KMS-11 (cell line): ENCODE measurements around the gene RBM34.

ENCODE experiments used
- H2AFZ ChIP-seq: fragments of 200-600 bp; sonication (generic); 2 replicates; pipeline ENCODE4 v1.6.1; 2016; ENCODE audit warnings: antibody characterized with exemption, mixed run types, low read depth
- H3K27ac ChIP-seq: fragments of 200-600 bp; sonication (generic); 2 replicates; pipeline ENCODE4 v1.6.1; 2016; ENCODE audit warnings: mild to moderate bottlenecking, mixed run types
- H3K27me3 ChIP-seq: fragments of 200-600 bp; sonication (generic); 2 replicates; pipeline ENCODE4 v1.6.1; 2017; ENCODE audit warnings: mild to moderate bottlenecking, low read depth, mixed run types, moderate library complexity; ENCODE audit not compliant: insufficient read depth
- H3K36me3 ChIP-seq: fragments of 200-600 bp; sonication (generic); 2 replicates; pipeline ENCODE4 v1.6.1; 2017; ENCODE audit warnings: mild to moderate bottlenecking, mixed run types; ENCODE audit not compliant: insufficient read depth
- H3K4me1 ChIP-seq: fragments of 200-600 bp; sonication (generic); 2 replicates; pipeline ENCODE4 v1.6.1; 2016; ENCODE audit warnings: mild to moderate bottlenecking, low read depth, mixed run types; ENCODE audit not compliant: poor library complexity, severe bottlenecking
- H3K4me2 ChIP-seq: fragments of 200-600 bp; sonication (generic); 2 replicates; pipeline ENCODE4 v1.7.0; 2016; ENCODE audit warnings: mild to moderate bottlenecking, mixed run types
- H3K4me3 ChIP-seq: fragments of 200-600 bp; sonication (generic); IDR thresholded peaks from 2 replicates; pipeline ENCODE4 v1.6.1; 2017; ENCODE audit warnings: low read depth, low read length, mixed read lengths; ENCODE audit not compliant: insufficient read depth
- H3K79me2 ChIP-seq: fragments of 200-600 bp; sonication (generic); 2 replicates; pipeline ENCODE4 v1.6.1; 2016; ENCODE audit warnings: low read depth, mixed run types; ENCODE audit not compliant: insufficient read depth
- H3K9ac ChIP-seq: fragments of 200-600 bp; sonication (generic); 2 replicates; pipeline ENCODE4 v1.6.1; 2016; ENCODE audit warnings: mild to moderate bottlenecking, mixed run types
- H4K20me1 ChIP-seq: fragments of 200-600 bp; sonication (generic); 2 replicates; pipeline ENCODE4 v1.6.1; 2016; ENCODE audit warnings: mild to moderate bottlenecking, mixed run types; ENCODE audit not compliant: insufficient read depth
- TF ChIP-seq, protein P1 (sequence below): fragments of 200-600 bp; sonication (generic); conservative IDR thresholded peaks from 2 replicates; pipeline ENCODE4 v1.6.1; 2017; ENCODE audit warnings: low read depth, mild to moderate bottlenecking, antibody characterized with exemption, low read length, moderate library complexity, mixed read lengths

Gene RBM34, protein sequence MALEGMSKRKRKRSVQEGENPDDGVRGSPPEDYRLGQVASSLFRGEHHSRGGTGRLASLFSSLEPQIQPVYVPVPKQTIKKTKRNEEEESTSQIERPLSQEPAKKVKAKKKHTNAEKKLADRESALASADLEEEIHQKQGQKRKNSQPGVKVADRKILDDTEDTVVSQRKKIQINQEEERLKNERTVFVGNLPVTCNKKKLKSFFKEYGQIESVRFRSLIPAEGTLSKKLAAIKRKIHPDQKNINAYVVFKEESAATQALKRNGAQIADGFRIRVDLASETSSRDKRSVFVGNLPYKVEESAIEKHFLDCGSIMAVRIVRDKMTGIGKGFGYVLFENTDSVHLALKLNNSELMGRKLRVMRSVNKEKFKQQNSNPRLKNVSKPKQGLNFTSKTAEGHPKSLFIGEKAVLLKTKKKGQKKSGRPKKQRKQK

DNA sequence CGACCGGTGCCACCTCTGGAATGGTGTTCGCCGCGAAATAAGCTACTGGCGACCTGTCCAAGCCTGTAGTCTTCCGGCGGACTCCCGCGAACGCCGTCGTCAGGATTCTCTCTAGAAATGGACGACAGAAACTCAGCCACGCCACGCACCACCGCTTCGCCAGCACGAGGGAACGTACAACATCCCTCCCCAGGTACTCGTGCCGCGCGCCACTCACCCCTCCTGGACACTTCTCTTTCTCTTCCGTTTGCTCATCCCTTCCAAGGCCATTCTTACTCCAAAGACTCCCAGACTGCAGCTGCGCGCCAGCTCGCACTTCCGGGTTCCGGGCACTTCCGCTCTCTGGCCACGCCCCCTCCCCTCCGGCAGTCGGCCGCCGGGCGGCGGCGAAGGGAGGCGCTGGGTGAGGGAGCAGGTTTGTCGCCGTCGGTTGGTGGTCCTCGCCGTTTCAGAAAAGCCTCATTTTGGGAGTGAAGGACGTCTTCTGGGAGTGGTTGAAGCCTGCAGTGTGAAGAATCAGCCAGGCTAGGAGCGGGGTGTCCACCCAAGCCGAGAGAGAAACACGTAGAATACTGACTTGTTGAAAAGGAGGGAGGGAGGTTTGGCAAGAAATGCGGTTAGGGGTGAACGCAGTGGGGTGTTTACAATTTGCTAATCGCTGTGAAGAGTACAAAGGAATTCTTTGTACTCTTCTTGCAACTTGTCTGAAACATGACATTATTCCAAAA is at the start of gene RBM34:
TSS of gene RBM34 (minus strand) at position 294 of the 728 bp plus-strand sequence. CDS start at position 270, 24 bp downstream.
- Histone ChIP-seq H3K4me2 (peak within 1 kb of the TSS; percentile 86), H2AFZ (peak within 1 kb of the TSS; percentile 91), H3K9ac (peak within 1 kb of the TSS; percentile 71), H3K4me3 (peak within 1 kb of the TSS; percentile 78), H3K27me3 (no peaks in the 10 kb centered on the region), H4K20me1 (no peaks in the 10 kb centered on the region; the same call in 1 of the 2 replicates), H3K27ac (peak within 1 kb of the TSS; percentile 66), H3K79me2 (peaks cover 22% of the 10 kb centered on the region), H3K4me1 (peaks cover 23% of the 10 kb centered on the region), H3K36me3 (no peaks in the 10 kb centered on the region; the same call in 1 of the 2 replicates)
- TF ChIP-seq, protein P1, sequence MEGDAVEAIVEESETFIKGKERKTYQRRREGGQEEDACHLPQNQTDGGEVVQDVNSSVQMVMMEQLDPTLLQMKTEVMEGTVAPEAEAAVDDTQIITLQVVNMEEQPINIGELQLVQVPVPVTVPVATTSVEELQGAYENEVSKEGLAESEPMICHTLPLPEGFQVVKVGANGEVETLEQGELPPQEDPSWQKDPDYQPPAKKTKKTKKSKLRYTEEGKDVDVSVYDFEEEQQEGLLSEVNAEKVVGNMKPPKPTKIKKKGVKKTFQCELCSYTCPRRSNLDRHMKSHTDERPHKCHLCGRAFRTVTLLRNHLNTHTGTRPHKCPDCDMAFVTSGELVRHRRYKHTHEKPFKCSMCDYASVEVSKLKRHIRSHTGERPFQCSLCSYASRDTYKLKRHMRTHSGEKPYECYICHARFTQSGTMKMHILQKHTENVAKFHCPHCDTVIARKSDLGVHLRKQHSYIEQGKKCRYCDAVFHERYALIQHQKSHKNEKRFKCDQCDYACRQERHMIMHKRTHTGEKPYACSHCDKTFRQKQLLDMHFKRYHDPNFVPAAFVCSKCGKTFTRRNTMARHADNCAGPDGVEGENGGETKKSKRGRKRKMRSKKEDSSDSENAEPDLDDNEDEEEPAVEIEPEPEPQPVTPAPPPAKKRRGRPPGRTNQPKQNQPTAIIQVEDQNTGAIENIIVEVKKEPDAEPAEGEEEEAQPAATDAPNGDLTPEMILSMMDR, result no peak

DNA sequence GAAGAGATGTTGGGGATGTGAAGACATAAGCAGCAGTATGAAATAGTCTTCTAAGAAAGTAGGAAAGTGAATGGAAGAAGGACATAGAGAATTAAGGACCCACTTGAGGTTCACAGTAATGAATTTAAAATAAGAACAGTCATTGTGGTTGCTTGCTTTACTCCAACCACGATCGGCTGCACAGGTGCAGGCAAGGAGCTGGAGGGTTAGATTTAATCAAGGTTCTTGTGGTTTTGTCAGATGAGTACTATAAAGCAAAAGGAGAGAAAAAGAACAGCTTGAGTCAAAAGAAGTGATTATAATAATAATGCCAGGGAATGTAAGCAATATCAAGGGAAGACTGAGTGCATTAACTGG is 46.1 kb upstream of the RBM34 start:
- Histone ChIP-seq H3K27me3 (no peaks in the 10 kb centered on the region), H3K27ac (peak overlapping the region; percentile 95), H3K9ac (peak overlapping the region; percentile 66; the same call in 1 of the 2 replicates), H4K20me1 (no peaks in the 10 kb centered on the region; the same call in 1 of the 2 replicates), H3K4me1 (peaks cover 53% of the 10 kb centered on the region), H3K36me3 (no peaks in the 10 kb centered on the region), H3K79me2 (no peaks in the 10 kb centered on the region), H3K4me2 (peak overlapping the region; percentile 88), H2AFZ (no peak overlapping the region), H3K4me3 (peak overlapping the region; percentile 64)
- TF ChIP-seq, protein P1, result no peak

DNA sequence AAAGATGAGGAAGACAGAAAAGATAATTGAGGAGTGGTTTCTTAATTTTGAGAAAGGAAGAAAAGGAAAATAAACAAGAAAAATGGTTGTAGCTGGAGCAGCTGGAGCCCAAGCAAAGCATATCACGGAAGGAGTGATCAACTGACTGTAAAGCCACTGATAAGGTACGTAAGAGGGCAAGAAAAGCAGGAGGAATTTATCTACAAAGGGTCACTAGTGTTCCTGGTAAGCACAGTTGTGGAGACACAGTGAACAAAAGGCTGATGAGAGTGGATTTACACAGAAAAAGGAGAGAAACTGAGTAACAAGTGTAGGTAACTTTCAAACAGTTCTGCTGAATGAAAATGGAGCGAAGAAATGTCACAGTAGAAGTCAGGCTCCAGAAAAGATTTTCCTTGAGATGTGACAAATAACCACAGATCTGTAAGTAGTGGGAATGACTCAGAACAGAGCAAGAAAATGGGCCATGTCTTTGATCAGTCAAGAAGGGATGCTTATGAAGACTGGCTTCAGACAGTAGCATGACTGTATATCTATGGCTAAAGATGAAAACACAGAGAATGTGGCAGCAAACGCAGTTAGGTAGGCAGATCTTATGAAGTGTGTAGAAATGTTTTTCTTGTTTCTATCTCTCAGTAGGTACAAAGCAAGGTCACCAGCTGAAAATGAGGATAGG is 45.6 kb upstream of the RBM34 start:
- Histone ChIP-seq H3K9ac (peak overlapping the region; percentile 66; the same call in 1 of the 2 replicates), H3K27me3 (no peaks in the 10 kb centered on the region), H3K4me1 (peaks cover 53% of the 10 kb centered on the region), H3K36me3 (no peaks in the 10 kb centered on the region), H4K20me1 (no peaks in the 10 kb centered on the region; the same call in 1 of the 2 replicates), H2AFZ (no peak overlapping the region), H3K4me2 (peak overlapping the region; percentile 88), H3K4me3 (peak overlapping the region; percentile 64), H3K79me2 (no peaks in the 10 kb centered on the region), H3K27ac (peak overlapping the region; percentile 95)
- TF ChIP-seq, protein P1, result no peak

DNA sequence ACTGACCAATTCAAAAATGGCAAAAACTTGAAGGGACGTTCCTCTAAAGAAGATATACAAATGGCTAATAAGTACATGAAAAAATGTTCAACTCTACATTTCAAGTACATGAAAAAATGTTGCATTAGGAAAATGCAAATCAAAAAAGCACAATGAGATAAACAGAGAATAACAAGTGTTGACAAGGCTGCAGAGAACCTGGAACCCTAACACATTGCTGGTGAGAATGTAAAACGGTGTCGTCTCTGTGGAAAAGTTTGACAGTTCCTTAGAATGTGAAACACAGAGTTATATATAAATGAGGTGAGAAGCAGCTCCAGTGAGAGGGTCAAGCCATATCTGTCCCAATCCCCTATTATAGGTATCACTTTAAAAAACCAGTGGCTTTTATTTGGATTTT is 44.6 kb upstream of the RBM34 start:
- no peaks in the 10 kb centered on the region for H3K36me3 ChIP-seq
- H3K9ac ChIP-seq, result no peak overlapping the region
- H4K20me1 ChIP-seq, result no peaks in the 10 kb centered on the region; the same call in 1 of the 2 replicates
- TF ChIP-seq, protein P1, result no peak
- H2AFZ ChIP-seq, result no peak overlapping the region
- peaks cover 53% of the 10 kb centered on the region for H3K4me1 ChIP-seq
- peak overlapping the region; percentile 95; the same call in 1 of the 2 replicates for H3K27ac ChIP-seq
- H3K4me2 ChIP-seq, result peak overlapping the region; percentile 88; the same call in 1 of the 2 replicates
- no peaks in the 10 kb centered on the region for H3K27me3 ChIP-seq
- H3K4me3 ChIP-seq, result no peak overlapping the region
- H3K79me2 ChIP-seq, result no peaks in the 10 kb centered on the region
